GM12872 (cell line): ENCODE measurements around the gene DIDO1.

Experiments
- TF ChIP-seq, protein P1 (sequence below): IDR thresholded peaks from 3 replicates; pipeline ENCODE4 v1.5.1; 2011; ENCODE audit warnings: low read depth, mild to moderate bottlenecking, low read length, moderate library complexity; ENCODE audit not compliant: insufficient read depth

DIDO1 gene

DNA sequence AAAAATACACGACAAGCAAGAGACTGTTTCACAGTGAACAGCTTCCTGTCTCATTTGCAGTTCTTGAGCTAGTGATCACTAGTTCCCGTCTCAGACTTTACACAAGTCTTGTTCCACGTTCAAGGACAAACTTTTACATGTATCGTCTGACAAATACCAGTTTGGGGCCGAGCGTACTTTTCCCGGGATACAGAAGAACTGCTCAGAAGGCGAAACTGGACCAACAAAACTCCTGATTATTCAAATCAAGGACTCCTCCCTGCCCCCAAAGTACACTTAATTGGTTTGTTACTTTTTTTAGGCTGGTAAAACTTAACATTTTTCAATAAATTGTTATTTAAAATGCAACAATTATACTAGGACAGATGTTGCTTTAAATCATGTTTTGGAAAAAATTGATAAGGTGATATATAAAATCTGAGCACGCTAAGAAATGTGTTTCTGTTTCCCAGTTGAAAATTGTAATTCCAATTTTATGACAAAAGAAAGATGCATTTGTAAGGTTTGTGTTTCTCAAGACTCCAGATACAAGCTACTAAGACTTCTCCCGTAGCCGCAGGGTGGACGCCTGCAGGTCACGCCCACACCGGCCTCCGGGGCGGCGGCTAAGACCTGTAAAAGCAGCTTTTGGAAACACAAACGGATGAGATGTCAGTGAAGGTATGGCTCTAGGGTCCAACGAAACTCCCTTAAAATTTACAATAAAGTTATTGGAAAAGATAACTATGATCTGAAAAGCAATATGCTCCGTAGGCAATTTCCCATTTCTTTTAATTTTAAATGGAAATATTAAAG, 47.9 kb downstream of the DIDO1 start:
- TF ChIP-seq, protein P1, sequence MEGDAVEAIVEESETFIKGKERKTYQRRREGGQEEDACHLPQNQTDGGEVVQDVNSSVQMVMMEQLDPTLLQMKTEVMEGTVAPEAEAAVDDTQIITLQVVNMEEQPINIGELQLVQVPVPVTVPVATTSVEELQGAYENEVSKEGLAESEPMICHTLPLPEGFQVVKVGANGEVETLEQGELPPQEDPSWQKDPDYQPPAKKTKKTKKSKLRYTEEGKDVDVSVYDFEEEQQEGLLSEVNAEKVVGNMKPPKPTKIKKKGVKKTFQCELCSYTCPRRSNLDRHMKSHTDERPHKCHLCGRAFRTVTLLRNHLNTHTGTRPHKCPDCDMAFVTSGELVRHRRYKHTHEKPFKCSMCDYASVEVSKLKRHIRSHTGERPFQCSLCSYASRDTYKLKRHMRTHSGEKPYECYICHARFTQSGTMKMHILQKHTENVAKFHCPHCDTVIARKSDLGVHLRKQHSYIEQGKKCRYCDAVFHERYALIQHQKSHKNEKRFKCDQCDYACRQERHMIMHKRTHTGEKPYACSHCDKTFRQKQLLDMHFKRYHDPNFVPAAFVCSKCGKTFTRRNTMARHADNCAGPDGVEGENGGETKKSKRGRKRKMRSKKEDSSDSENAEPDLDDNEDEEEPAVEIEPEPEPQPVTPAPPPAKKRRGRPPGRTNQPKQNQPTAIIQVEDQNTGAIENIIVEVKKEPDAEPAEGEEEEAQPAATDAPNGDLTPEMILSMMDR, result no peak

DNA sequence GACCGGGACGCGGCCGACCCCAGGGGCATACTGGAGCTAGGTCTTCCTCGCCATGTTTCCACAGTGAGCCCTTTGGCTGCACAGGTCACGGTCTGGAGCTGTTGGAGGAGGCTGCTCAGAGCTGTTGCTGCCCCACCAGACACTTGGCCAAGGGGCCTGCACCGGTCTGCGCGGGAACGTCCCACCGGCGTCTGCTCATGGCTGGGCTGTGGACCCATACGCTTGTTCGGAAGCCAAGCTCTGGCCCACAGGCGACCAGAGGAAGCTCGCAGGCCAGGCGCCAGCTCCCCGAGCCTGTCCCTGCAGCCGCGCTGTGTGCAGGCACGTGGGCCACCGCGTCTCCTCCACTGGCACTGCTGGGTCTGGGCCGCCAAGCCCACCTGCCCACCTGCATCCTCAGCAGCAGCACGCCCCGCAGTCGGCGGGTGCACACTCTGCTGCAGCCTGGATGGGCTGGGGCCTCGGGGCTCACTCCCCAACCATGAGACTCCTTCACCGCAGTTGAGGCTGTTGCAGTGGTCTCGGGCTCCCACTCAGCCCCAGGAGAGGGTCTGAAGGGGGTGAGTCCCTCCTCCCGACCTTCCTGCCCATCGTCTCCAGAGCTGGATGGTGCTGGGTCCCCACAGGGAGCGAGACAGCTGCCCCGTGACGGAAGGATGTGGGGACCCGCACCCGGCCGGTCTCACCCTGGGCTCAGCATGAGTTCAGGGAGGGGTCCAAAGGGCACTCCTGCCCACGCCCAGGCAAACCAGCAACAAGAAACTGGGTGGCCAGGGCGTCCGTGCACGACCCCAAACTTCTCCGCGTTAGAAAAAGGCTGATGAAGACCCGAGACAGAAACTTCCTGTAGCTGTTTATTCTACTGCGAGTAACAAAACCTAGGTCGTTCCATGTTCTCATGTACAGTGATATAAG, 49.1 kb downstream of the DIDO1 start:
- TF ChIP-seq, protein P1, result no peak

GRCh38 chr20:62876501-62876901, 49.8 kb downstream of the DIDO1 start:
- TF ChIP-seq, protein P1, result no peak

- TF ChIP-seq, protein P1, result no peak
These were observed 50.6 kb downstream of the DIDO1 start for GRCh38 chr20:62875419-62876361.

DNA sequence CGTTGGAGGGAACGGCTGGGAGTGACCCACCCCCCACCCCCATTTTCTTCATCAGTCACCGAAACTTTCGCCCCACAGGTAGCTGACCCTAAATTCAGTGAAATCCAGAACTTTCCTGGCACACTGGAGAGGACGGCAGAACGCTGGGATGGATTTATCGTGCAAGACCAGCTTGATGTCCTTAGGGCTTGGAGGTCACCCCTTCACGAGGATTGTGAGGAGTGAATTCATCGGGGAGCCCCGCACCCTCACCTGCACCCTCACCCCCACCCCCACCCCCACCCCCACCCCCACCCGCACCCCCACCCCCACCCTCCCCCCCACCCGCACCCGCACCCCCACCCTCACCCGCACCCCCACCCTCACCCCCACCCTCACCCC, 51.4 kb downstream of the DIDO1 start:
- TF ChIP-seq, protein P1, result no peak

- TF ChIP-seq, protein P1, result peak; percentile 52
These were observed 52.6 kb downstream of the DIDO1 start for GRCh38 chr20:62873681-62874031.
